Measurements from ENCODE around the gene RNF208.
"Not testable (repeated sequence)": the region's sequence is repeated elsewhere in the genome, so short reads cannot be mapped to it uniquely, and the experiment has no call there.

RNF208 gene

DNA sequence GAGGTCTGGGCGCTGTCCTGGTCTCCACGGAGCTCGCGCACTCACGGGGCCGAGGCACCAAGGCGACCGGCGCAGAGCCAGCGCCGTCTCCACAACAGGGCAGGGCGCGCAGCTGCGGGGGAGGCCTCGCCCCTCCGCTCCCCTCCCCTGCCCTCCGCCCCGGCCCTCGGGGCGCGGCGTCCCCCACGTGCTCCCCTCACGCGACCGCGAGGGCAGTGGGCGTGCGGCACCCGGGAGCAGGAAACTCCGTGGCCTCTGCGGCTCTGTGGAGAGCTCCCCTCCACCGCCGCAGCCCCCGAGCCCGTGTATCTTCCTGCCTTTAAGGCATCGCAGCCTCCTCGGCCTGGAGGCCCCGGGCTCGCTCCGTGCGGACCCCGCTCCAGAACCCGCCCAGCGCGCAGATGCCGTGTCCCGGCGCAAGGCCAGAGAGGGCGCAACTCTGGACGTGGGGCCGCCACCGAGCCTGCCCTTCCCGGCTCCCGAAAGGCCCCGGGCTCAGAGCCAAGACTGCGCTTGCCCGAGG is 18.3 kb upstream of the RNF208 start:
- peak; percentile 54 for ATAC-seq (ENCODE audit: insufficient read depth, low read depth)
- H3K4me3 ChIP-seq (ENCODE audit: low read depth in 1 of 2, low read length in 2 of 2): peak overlapping the region; percentile 35 to 77; a peak in 3 of 4 replicates
- peak overlapping the region; percentile 89 for H3K9ac ChIP-seq (ENCODE audit: low read depth, low read length)
- peak overlapping the region; percentile 89 for H3K27ac ChIP-seq (ENCODE audit: low read length)
- H3K79me2 ChIP-seq (ENCODE audit: insufficient read depth, low read length): peaks cover 25% of the 10 kb centered on the region
- peaks cover 55% of the 10 kb centered on the region for H3K4me1 ChIP-seq (ENCODE audit: insufficient read depth, low read length)
- H4K20me1 ChIP-seq (ENCODE audit: insufficient read depth, low read length): peaks cover 49% of the 10 kb centered on the region
- H3K4me2 ChIP-seq (ENCODE audit: insufficient read depth, low read length): peak overlapping the region; percentile 91
- H3K27me3 ChIP-seq (ENCODE audit: insufficient read depth, low read length, poor library complexity): no peaks in the 10 kb centered on the region
- DNase-seq: peak; percentile 76
- no peaks in the 10 kb centered on the region for H3K9me3 ChIP-seq (ENCODE audit: insufficient read depth, low read length, severe bottlenecking)
- peaks cover 25% of the 10 kb centered on the region for H3K36me3 ChIP-seq (ENCODE audit: insufficient read depth, low read length)
- H2AFZ ChIP-seq (ENCODE audit: low read depth, low read length): peak overlapping the region; percentile 68
- TF ChIP-seq EZH2 (IDR thresholded peaks at IDR 0.05; ENCODE audit: borderline replicate concordance, low read depth, low read length, severe bottlenecking): no peak
- TF ChIP-seq, protein P1, sequence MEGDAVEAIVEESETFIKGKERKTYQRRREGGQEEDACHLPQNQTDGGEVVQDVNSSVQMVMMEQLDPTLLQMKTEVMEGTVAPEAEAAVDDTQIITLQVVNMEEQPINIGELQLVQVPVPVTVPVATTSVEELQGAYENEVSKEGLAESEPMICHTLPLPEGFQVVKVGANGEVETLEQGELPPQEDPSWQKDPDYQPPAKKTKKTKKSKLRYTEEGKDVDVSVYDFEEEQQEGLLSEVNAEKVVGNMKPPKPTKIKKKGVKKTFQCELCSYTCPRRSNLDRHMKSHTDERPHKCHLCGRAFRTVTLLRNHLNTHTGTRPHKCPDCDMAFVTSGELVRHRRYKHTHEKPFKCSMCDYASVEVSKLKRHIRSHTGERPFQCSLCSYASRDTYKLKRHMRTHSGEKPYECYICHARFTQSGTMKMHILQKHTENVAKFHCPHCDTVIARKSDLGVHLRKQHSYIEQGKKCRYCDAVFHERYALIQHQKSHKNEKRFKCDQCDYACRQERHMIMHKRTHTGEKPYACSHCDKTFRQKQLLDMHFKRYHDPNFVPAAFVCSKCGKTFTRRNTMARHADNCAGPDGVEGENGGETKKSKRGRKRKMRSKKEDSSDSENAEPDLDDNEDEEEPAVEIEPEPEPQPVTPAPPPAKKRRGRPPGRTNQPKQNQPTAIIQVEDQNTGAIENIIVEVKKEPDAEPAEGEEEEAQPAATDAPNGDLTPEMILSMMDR (IDR thresholded peaks at IDR 0.05; ENCODE audit: borderline replicate concordance, extremely low read depth, low read length, poor library complexity, severe bottlenecking): no peak

DNA sequence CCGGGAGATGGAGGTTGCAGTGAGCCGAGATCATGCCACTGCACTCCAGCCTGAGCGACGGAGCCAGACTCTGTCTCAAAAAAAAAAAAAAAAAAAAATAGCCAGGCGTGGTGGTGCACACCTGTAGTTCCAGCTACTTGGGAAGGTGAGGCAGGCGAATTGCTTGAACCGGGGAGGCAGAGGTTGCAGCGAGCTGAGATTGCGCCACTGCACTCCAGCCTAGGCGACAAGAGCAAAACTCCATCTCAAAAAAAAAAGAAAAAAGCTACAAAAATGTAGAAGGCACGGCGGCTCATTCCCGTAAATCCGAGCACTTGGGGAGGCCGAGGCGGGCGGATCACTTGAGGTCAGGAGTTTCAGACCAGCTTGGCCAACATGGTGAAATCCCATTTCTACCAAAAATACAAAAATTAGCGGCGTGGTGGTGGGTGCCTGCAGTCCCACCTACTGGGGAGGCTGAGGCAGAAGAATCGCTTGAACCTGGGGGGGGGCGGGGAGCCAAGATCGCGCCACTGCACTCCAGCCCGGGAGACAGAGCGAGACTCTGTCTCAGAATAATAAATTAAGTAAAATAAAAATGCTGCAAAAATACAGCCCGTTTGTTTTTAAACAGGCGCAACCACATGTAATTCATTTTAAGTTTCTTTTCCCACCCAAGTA is 17.6 kb upstream of the RNF208 start:
- DNase-seq; ATAC-seq (ENCODE audit: insufficient read depth, low read depth); H3K27me3 ChIP-seq (ENCODE audit: insufficient read depth, low read length, poor library complexity); H3K9me3 ChIP-seq (ENCODE audit: insufficient read depth, low read length, severe bottlenecking): not testable (repeated sequence)
- Histone ChIP-seq H3K9ac (ENCODE audit: low read depth, low read length) (peak overlapping the region; percentile 89), H4K20me1 (ENCODE audit: insufficient read depth, low read length) (peaks cover 44% of the 10 kb centered on the region), H3K4me2 (ENCODE audit: insufficient read depth, low read length) (peak overlapping the region; percentile 91), H3K36me3 (ENCODE audit: insufficient read depth, low read length) (peaks cover 25% of the 10 kb centered on the region), H3K79me2 (ENCODE audit: insufficient read depth, low read length) (peaks cover 25% of the 10 kb centered on the region), H3K4me3 (ENCODE audit: low read depth in 1 of 2, low read length in 2 of 2) (peak overlapping the region; percentile 35 to 77; a peak in 3 of 4 replicates), H2AFZ (ENCODE audit: low read depth, low read length) (peak overlapping the region; percentile 68; the same call in 1 of the 2 replicates), H3K4me1 (ENCODE audit: insufficient read depth, low read length) (peaks cover 55% of the 10 kb centered on the region), H3K27ac (ENCODE audit: low read length) (peak overlapping the region; percentile 89)

DNA sequence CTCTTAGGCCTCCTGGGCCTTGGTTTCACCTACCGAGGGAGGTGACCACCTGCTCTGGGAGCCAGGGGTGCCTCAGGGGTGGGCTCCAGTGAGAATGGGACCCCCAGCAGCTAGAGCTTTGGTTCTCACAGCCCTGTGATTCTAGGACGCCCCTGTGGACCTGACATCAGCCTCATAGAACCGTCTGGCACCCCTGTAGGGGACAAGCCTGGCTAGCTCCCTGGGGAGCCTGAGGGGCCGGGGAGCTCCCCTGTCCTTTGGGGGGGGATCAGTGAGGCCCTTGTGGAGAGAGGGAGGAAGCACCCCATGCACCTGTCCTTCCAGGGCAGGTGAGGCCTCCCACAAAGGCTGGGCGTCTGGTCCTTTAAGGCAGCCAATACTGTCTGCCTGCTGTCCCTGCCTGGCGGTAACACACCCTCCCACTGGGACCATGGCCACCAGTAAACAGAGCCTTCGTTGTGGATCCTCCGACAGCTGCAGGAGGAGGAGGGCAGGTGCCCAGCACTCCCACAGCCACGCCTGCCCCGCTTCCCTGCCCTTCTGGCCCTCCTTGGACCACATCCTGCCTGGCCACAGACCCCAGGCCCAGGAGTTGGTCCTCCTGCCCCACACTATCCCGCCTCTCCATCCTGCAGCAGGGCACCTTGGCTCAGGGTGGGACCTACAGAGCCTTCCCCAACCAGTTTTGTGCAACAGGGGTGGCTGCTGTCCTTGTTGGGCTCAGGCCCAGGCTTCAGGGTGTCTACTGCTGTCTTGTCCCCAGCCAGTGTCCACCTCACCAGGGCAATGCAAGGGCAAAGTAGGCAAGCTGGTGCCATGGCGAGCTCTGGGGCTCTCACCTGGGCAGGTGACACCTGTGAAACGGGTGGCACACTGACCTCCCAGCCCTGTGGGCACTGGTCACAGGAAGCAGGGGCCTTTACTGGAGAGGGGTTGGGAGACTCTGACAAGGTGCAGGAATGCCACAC is 16.0 kb upstream of the RNF208 start:
- peaks cover 29% of the 10 kb centered on the region for H4K20me1 ChIP-seq (ENCODE audit: insufficient read depth, low read length)
- H3K4me2 ChIP-seq (ENCODE audit: insufficient read depth, low read length): 0 out of 2 replicates have a peak overlapping the region, but pooled peaks have one; percentile 12
- ATAC-seq (ENCODE audit: insufficient read depth, low read depth) (no peak), DNase-seq (no peak)
- no peaks in the 10 kb centered on the region for H3K27me3 ChIP-seq (ENCODE audit: insufficient read depth, low read length, poor library complexity)
- no peaks in the 10 kb centered on the region for H3K9me3 ChIP-seq (ENCODE audit: insufficient read depth, low read length, severe bottlenecking)
- no peak for TF ChIP-seq EZH2 (IDR thresholded peaks at IDR 0.05; ENCODE audit: borderline replicate concordance, low read depth, low read length, severe bottlenecking)
- TF ChIP-seq, protein P1 (IDR thresholded peaks at IDR 0.05; ENCODE audit: borderline replicate concordance, extremely low read depth, low read length, poor library complexity, severe bottlenecking): no peak
- no peak overlapping the region for H2AFZ ChIP-seq (ENCODE audit: low read depth, low read length)
- no peak overlapping the region for H3K27ac ChIP-seq (ENCODE audit: low read length)
- H3K79me2 ChIP-seq (ENCODE audit: insufficient read depth, low read length): peaks cover 25% of the 10 kb centered on the region
- peaks cover 50% of the 10 kb centered on the region for H3K4me1 ChIP-seq (ENCODE audit: insufficient read depth, low read length)
- peaks cover 15% of the 10 kb centered on the region for H3K36me3 ChIP-seq (ENCODE audit: insufficient read depth, low read length)
- no peak overlapping the region for H3K4me3 ChIP-seq (ENCODE audit: low read depth in 1 of 2, low read length in 2 of 2)
- no peak overlapping the region; the same call in 1 of the 2 replicates for H3K9ac ChIP-seq (ENCODE audit: low read depth, low read length)
